GM18951 (cell line): ENCODE results near the gene TALDO1.
"Not testable (repeated sequence)": the region's sequence is repeated elsewhere in the genome, so short reads cannot be mapped to it uniquely, and the experiment has no call there.

Experiments
- POLR2A ChIP-seq: IDR thresholded peaks from 4 replicates; pipeline ENCODE4 v1.6.1; 2011; ENCODE audit warnings: mild to moderate bottlenecking; ENCODE audit not compliant: insufficient read length, insufficient read depth; ENCODE audit errors: extremely low read depth
- in situ Hi-C: fragments of 300-500 bp; cut with MboI; formaldehyde crosslinking; loops from one replicate; pipeline ENCODE4 v1.12.0; 2022; ENCODE audit warnings: low sequenced_read_pairs, mixed read lengths, inconsistent platforms; ENCODE audit not compliant: unreplicated experiment

TALDO1 gene

DNA sequence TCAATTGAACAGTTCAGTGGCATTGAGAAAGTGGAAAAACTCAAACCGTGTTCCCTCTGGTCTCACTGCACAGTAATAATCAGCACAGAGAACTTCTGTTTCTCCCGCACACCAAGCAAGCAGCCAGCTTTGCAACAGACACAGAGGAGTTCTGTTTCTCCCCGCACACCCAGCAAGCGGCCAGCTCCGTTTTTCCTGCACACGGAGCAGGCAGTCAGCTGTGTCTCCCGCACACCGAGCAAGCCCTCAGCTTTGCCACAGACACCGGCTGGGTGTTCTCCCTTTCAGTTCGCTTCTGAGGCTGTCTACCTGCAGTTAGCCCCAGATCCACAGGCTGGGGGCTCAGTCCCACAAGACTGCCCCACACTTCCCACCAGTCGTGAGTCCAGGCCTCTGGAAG, 9.9 kb upstream of the TALDO1 start:
- in situ Hi-C loops: no loop called here
- TF ChIP-seq POLR2A: no peak

DNA sequence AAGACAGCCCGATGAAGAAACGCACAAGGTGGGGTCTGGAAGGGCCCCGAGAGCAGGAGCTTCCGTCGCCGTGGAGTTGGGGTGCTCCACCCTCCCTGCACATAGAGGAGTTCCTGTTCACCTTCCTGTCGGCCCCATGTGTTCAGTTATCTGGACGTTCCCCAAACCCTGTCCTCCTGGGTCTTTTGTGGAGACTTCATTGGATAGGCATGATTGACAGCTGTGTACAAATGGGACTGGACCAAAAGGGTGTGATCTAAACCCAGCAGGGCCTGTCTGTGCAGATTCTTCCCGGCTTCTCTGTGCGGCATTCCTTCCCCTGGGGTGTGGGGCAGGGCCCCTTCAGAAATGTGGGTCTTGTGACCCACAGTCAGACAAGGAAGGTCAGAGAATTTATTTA, 9.4 kb upstream of the TALDO1 start:
- in situ Hi-C loops: not testable (repeated sequence)

DNA sequence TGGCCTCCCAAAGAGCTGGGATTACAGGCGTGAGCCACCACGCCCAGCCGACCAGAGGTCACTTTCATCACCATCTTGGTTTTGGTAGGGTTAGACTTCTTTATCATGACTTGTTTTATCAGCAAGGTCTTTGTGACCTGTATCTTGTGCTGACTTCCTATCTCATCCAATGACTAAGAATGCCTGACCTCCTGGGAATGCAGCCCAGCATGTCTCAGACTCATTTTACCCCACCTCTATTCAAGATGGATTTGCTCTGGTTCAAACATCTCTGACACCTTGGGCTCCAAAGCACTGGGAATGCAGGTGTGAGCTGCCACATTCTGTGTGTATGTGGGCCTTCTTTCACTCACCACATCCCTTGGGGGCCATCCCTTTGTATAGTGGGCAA, 5.1 kb upstream of the TALDO1 start:
- in situ Hi-C loops: no loop called here
- no peak for TF ChIP-seq POLR2A

DNA sequence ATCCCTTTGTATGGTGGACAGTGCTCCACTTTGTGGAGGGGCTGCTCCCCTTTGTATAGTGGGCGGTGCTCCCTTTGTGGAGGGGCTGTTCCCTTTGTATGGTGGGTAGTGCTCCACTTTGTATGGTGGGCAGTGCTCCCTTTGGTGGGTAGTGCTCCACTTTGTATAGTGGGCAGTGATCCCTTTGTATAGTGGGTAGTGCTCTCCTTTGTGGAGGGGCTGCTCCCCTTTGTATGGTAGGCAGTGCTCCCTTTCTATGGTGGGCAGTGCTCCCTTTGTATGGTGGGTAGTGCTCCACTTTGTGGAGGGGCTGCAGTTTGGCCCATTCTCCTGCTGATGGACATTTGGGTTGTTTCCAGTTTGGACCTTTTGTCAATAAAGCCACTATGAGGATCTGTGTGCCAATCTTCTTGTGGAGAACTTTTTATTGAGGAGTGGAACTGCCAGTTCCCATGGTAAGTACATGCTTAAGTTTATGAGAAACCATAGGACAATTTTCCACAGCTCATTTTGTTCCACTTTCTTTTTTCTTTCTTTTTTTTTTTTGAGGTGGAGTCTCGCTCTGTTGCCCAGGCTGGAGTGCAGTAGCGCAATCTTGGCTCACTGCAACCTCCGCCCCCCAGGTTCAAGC, 4.6 kb upstream of the TALDO1 start:
- no peak for TF ChIP-seq POLR2A
- in situ Hi-C loops: no loop called here

DNA sequence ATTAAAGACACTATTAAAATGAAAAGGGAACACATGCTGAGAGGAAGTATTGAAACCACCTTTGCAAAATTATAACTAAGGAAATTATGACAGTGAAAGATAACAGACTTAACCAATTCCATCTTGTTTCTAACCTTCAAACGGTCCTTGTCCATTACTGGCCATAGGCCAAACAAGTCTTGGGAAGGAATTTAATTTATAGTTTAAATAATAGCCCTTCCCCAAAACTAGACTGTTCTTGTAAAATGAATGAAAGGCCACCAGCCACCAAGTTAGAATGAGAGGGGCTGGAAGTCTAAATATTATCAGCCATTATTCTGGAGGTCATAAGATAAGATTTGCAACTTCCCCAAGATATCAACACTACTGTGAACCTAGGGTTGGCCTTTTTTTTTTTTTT, 1.8 kb upstream of the TALDO1 start:
- no peak for TF ChIP-seq POLR2A
- in situ Hi-C loops: no loop called here

DNA sequence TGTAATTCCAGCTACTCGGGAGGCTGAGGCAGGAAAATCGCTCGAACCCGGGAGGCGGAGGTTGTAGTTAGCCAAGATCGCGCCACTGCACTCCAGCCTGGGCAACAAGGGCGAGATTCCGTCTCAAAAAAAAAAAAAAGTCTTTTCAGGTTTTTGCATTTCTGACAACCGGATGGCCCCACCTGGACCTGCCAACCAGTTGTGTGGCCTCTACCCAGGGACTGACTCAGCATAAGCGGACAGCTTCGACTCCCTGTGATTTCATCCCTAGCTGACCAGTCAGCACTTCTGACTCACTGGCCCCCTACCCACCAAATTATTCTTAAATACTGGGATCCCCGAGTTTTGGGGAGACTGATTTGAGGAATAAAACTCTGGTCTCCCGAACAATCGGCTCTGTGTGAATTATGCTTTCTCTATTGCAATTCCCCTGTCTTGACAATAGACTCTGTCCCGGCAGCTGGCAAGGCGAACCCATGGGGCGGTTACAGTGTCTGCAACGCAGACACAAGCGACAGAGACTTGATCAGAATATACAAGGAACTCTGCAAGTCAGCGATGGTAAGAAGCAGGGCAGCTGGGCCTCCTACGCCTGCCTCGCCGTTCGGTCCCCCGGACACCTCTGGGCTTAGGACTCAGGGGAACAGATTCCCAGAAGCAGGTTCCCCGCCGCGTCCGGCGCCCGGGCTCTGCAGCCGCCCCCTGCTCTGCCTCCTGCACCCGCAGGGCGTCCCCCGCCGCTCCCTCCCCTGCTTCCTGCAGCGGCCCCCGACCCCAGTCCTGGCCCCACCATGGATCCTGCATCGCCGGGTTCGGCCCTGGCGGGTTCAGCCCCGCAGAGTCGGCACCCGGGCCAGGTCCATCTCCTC, 741 bp upstream of the TALDO1 start:
- no peak for TF ChIP-seq POLR2A
- in situ Hi-C loops: no loop called here

DNA sequence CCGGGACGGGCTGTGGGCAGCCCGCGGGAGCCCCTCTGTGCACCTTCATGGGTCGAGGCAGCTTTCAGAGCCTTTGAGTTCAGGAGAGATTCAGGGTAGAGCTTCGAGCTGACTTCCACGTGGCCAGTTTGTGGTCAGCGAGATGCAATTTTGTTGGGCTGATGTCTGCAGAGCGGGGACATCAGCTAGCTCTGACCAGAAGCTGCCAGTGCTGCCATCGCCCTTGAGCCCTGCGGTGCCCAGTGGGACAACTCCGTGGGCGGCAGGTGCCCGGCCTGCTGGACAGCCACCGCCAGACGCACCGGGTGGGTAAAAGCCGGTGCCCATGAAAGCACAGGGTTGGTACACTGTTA, 719 bp downstream of the TALDO1 start:
- in situ Hi-C loops: no loop called here
- no peak for TF ChIP-seq POLR2A

DNA sequence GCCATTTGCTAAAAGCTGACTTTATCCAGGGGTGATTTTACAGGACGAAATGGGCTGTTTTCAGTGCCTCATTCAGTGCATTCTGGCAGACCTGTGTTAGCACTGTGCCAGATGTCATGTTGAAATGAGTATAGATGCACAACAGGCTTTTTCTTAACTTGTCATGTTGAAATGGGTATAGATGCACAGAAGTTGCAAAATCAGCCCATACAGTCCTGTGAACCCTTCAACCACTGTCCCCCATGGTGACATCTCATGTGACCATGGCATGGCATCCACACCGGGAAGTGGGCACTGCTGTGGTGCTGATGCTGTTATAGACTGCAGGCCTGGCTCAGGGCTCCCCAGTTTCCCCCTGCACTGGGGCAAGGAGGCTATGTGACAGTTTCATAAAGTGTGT, 2.5 kb downstream of the TALDO1 start:
- TF ChIP-seq POLR2A: no peak
- in situ Hi-C loops: no loop called here

DNA sequence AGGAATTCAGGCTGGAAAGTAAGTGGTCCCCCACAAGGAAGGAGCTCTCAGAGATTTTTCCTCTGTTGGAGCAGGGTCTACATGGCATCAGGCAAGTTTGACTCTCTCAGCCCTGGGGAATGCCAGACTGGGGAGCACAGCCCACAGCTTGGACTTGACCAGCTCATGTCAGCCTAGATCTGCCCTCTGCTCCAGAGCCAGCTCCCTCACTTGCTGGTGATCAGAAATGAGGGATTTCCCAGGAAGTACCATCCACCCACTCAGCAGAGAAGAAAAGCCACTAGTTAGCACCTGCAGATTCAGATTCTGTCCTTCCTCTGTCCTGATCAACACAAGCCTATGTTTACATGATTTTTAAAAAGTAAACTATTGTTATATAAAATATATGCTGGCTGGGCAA, 13.0 kb downstream of the TALDO1 start:
- in situ Hi-C loops: no loop called here
- TF ChIP-seq POLR2A: no peak

DNA sequence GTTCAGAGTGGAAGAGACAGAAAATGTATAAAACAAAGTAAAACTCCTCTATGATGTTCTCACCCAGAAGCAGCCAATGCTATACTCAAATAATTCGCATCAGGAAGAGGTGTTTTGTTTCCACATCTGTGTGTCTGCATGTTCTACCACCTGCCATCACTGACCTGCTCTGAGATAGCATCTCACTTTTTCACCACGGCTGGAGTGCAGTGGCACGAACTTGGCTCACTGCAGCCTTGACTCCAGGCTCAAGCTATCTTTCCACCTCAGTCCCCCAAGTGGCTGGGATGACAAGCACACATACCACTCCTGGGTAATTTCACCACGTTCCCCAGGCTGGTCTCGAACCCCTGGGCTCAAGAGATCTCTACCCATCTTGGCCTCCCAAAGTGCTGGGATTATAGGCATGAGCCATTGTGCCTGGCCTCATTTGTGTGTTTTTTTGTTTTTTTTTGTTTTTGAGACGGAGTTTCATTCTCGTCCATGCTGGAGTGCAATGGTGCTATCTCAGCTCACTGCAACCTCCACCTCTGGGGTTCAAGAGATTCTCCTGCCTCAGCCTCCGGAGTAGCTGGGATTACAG, 14.4 kb downstream of the TALDO1 start:
- TF ChIP-seq POLR2A: no peak
- in situ Hi-C loops: no loop called here

DNA sequence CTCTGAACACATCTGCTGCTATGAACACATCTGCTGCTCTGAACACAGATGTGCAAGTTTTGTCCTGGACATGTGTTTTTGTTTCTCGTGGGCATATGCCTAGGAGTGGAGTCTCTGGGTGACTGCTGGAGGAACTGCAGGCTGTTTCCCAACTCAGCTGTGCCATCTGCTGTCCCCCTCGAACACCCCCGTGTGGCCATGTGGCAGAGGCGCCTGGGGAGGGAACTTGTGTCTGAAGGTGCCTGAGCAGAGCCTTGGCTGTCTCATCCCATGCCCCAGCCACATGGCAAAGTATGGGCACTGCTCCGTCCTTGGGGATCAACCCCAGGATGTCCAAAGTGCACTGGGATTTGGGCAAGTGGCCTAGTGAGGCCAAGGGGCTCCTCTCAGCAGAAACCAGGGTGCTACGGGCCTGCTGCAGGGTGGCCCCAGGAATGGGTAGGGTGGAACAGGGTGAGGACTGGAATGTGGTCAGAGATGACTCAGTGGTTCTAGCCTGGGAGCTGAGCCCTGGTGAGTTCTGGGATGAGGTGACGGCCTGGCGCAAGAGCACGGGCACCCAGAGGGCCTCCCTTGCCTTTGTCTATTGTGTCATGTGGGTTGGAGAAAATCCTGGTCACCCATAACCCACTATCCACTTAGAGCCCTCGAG, 15.3 kb downstream of the TALDO1 start:
- in situ Hi-C loops: no loop called here
- TF ChIP-seq POLR2A: no peak

DNA sequence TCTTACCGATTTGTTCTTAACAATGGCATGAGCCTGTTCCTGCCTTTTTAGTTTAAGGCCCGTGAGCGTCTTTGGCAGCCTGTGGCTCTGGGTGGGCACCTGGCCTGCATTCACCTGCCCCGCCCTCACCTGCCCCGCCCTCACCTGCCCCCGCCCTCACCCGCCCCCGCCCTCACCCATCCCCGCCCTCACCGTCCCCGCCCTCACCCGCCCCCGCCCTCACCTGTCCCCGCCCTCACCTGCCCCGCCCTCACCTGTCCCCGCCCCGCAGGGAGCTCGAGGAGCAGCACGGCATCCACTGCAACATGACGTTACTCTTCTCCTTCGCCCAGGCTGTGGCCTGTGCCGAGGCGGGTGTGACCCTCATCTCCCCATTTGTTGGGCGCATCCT, 15.8 kb downstream of the TALDO1 start:
- no peak for TF ChIP-seq POLR2A
- in situ Hi-C loops: no loop called here

DNA sequence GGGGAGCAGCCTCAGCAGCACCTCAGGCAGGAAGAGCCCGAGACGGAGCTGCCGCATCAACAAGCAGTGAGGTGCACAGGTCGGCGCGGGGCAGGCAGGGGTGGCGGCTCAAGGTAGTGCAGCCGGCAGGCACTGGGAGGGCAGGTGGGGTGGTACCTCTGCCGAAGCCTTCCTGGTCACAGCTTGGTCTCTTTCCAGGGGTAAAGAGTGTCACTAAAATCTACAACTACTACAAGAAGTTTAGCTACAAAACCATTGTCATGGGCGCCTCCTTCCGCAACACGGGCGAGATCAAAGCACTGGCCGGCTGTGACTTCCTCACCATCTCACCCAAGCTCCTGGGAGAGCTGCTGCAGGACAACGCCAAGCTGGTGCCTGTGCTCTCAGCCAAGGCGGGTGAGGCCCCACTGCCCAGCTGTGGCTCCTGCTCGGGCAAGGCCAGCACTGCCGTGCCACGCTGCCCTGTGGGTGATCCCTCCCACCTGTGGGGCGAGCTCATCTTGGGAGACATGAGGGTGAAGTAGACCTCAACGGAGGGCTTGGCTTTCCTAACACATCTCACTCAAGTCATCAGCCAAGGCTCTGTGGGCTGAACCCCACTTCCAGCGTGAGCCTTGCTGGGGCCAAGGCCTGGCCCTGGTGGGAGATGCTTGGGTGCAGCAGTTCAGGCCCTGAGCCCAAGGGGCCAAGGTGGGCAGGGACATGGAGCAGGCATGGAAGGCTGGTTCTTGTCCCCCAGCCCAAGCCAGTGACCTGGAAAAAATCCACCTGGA, 16.5 kb downstream of the TALDO1 start:
- no peak for TF ChIP-seq POLR2A
- in situ Hi-C loops: no loop called here
